H9 (cell line): ENCODE data around the gene APBB3. TPM values are rescaled to one million over a fixed set of nuclear protein-coding genes. Genes with fewer than 3 reads are reported as not detected.

ENCODE experiments used
- DNase-seq: peaks from one replicate; pipeline ENCODE4 v3.0.0-alpha.2; 2017
- H2AFZ ChIP-seq: one replicate; pipeline ENCODE4 v1.6.1; 2013; ENCODE audit warnings: mild to moderate bottlenecking, low read length, control low read depth, moderate library complexity
- H2AK5ac ChIP-seq: 2 replicates; pipeline ENCODE4 v1.6.1; 2013; ENCODE audit warnings: low read length, control low read depth, mixed read lengths; ENCODE audit not compliant: insufficient read length
- H2BK120ac ChIP-seq: one replicate; pipeline ENCODE4 v1.6.1; 2013; ENCODE audit warnings: low read depth, mild to moderate bottlenecking, low read length, control low read depth, inconsistent platforms; ENCODE audit not compliant: poor library complexity, severe bottlenecking
- H2BK12ac ChIP-seq: 2 replicates; pipeline ENCODE4 v1.6.1; 2013; ENCODE audit warnings: low read length, control low read depth, mixed read lengths, low read depth; ENCODE audit not compliant: insufficient read length
- H2BK15ac ChIP-seq: 2 replicates; pipeline ENCODE4 v1.6.1; 2013; ENCODE audit warnings: low read depth, low read length, control low read depth
- H2BK20ac ChIP-seq: one replicate; pipeline ENCODE4 v1.6.1; 2013; ENCODE audit warnings: low read depth, mild to moderate bottlenecking, low read length, control low read depth, inconsistent platforms; ENCODE audit not compliant: poor library complexity, severe bottlenecking
- H2BK5ac ChIP-seq: 2 replicates; pipeline ENCODE4 v1.6.1; 2013; ENCODE audit warnings: low read length, control low read depth, mixed read lengths; ENCODE audit not compliant: insufficient read length
- H3K14ac ChIP-seq: 2 replicates; pipeline ENCODE4 v1.6.1; 2013; ENCODE audit warnings: low read length, control low read depth; ENCODE audit not compliant: insufficient read depth
- H3K18ac ChIP-seq: 2 replicates; pipeline ENCODE4 v1.6.1; 2013; ENCODE audit warnings: low read depth, mild to moderate bottlenecking, mixed read lengths, low read length, control low read depth; ENCODE audit not compliant: insufficient read length
- H3K23ac ChIP-seq: 2 replicates; pipeline ENCODE4 v1.6.1; 2013; ENCODE audit warnings: low read length, control low read depth, mixed read lengths, low read depth; ENCODE audit not compliant: insufficient read length
- H3K23me2 ChIP-seq: 2 replicates; pipeline ENCODE4 v1.6.1; 2013; ENCODE audit warnings: low read depth, mild to moderate bottlenecking, mixed read lengths, low read length, control low read depth; ENCODE audit not compliant: insufficient read length, poor library complexity, severe bottlenecking
- H3K27ac ChIP-seq: 2 replicates; pipeline ENCODE4 v1.5.1; 2013; ENCODE audit warnings: low read length, control low read depth, mixed read lengths, low read depth; ENCODE audit not compliant: insufficient read length
- H3K27me3 ChIP-seq: 2 replicates; pipeline ENCODE4 v1.6.1; 2013; ENCODE audit warnings: low read length, control low read depth, inconsistent platforms; ENCODE audit not compliant: insufficient read depth
- H3K4ac ChIP-seq: 2 replicates; pipeline ENCODE4 v1.6.1; 2013; ENCODE audit warnings: low read depth, mild to moderate bottlenecking, control low read depth, inconsistent platforms, low read length, moderate library complexity
- H3K4me1 ChIP-seq: 2 replicates; pipeline ENCODE4 v1.6.1; 2013; ENCODE audit warnings: low read length, control low read depth, inconsistent platforms; ENCODE audit not compliant: insufficient read depth
- H3K4me2 ChIP-seq: 2 replicates; pipeline ENCODE4 v1.6.1; 2013; ENCODE audit warnings: low read length, control low read depth, mixed read lengths; ENCODE audit not compliant: insufficient read length, insufficient read depth
- H3K56ac ChIP-seq: 2 replicates; pipeline ENCODE4 v1.6.1; 2013; ENCODE audit warnings: low read depth, mild to moderate bottlenecking, mixed read lengths, low read length, control low read depth; ENCODE audit not compliant: insufficient read length
- H3K79me1 ChIP-seq: 2 replicates; pipeline ENCODE4 v1.6.1; 2013; ENCODE audit warnings: low read depth, mild to moderate bottlenecking, moderate library complexity, low read length, control low read depth, inconsistent platforms; ENCODE audit not compliant: insufficient read depth, poor library complexity, severe bottlenecking
- H3K79me2 ChIP-seq: 2 replicates; pipeline ENCODE4 v1.6.1; 2013; ENCODE audit warnings: low read length, control low read depth, inconsistent platforms; ENCODE audit not compliant: insufficient read depth
- H3K9ac ChIP-seq: 2 replicates; pipeline ENCODE4 v1.6.1; 2013; ENCODE audit warnings: low read length, control low read depth, mixed read lengths; ENCODE audit not compliant: insufficient read length; ENCODE audit errors: extremely low read depth
- H3K9me3 ChIP-seq: one replicate; pipeline ENCODE4 v1.6.1; 2013; ENCODE audit warnings: low read depth, low read length, inconsistent platforms; ENCODE audit not compliant: control insufficient read depth
- H3T11ph ChIP-seq: one replicate; pipeline ENCODE4 v1.6.1; 2013; ENCODE audit warnings: mild to moderate bottlenecking, low read length, control low read depth, inconsistent platforms
- H4K20me1 ChIP-seq: one replicate; pipeline ENCODE4 v1.6.1; 2013; ENCODE audit not compliant: control insufficient read depth, insufficient read length, insufficient read depth
- H4K5ac ChIP-seq: 2 replicates; pipeline ENCODE4 v1.6.1; 2013; ENCODE audit warnings: low read depth, mild to moderate bottlenecking, mixed read lengths, low read length, control low read depth; ENCODE audit not compliant: insufficient read length
- H4K8ac ChIP-seq: replicated peaks from 2 replicates; pipeline ENCODE4 v1.6.1; 2013; ENCODE audit warnings: low read length, control low read depth, mixed read lengths, low read depth; ENCODE audit not compliant: insufficient read length
- H4K91ac ChIP-seq: 2 replicates; pipeline ENCODE4 v1.6.1; 2013; ENCODE audit warnings: low read depth, mild to moderate bottlenecking, moderate library complexity, mixed read lengths, low read length, control low read depth; ENCODE audit not compliant: insufficient read length
- H3K27ac Mint-ChIP-seq, 3 experiments: 2 replicates in 2 of 3; 3 replicates in 1 of 3; pipeline ENCODE4 v1.8.0; 2020 to 2021; ENCODE audit warnings: mixed read lengths in 3 of 3, mild to moderate bottlenecking in 1 of 3, moderate library complexity in 1 of 3
- H3K27me3 Mint-ChIP-seq: 2 replicates; pipeline ENCODE4 v1.8.0; 2021; ENCODE audit warnings: low read depth, mild to moderate bottlenecking, moderate library complexity, mixed read lengths
- H3K36me3 Mint-ChIP-seq, 3 experiments: 2 replicates in 2 of 3; 3 replicates in 1 of 3; pipeline ENCODE4 v1.8.0; 2020 to 2021; ENCODE audit warnings: low read depth in 3 of 3, mixed read lengths in 3 of 3; ENCODE audit not compliant: insufficient read depth in 1 of 3
- H3K4me1 Mint-ChIP-seq, 2 experiments: 2 replicates each; pipeline ENCODE4 v1.8.0; 2020; ENCODE audit warnings: mixed read lengths in 2 of 2
- H3K4me3 Mint-ChIP-seq, 2 experiments: 2 replicates in 1 of 2; 3 replicates in 1 of 2; pipeline ENCODE4 v1.8.0; 2020 to 2021; ENCODE audit warnings: mild to moderate bottlenecking in 2 of 2, mixed read lengths in 2 of 2, moderate library complexity in 1 of 2
- H3K9me3 Mint-ChIP-seq, 2 experiments: 2 replicates in 1 of 2; 3 replicates in 1 of 2; pipeline ENCODE4 v1.8.0; 2020; ENCODE audit warnings: mild to moderate bottlenecking in 2 of 2, mixed read lengths in 2 of 2, moderate library complexity in 1 of 2
- CTCF ChIP-seq: fragments of 200-600 bp; sonication (generic); conservative IDR thresholded peaks from 3 replicates; pipeline ENCODE4 v1.8.0; 2021; ENCODE audit warnings: antibody characterized with exemption, mild to moderate bottlenecking
- WGBS: extraction: QIAGEN DNeasy Blood & Tissue Kit; methylation state at CpG from one replicate; pipeline ENCODE4 v1.1.7; 2013; ENCODE audit warnings: missing lambda C conversion rate, low lambda C conversion rate, mixed read lengths; ENCODE audit not compliant: insufficient read length; ENCODE audit errors: extremely low coverage; 5-methylcytosine and 5-hydroxymethylcytosine counted together
- total RNA-seq: library from RNA; stranded (reverse); gene quantifications from 2 replicates; pipeline ENCODE4 v1.2.1, GENCODE V29; 2021

Gene APBB3
- total RNA-seq, 1 experiment from 2014 or later: 23.8 TPM

DNA sequence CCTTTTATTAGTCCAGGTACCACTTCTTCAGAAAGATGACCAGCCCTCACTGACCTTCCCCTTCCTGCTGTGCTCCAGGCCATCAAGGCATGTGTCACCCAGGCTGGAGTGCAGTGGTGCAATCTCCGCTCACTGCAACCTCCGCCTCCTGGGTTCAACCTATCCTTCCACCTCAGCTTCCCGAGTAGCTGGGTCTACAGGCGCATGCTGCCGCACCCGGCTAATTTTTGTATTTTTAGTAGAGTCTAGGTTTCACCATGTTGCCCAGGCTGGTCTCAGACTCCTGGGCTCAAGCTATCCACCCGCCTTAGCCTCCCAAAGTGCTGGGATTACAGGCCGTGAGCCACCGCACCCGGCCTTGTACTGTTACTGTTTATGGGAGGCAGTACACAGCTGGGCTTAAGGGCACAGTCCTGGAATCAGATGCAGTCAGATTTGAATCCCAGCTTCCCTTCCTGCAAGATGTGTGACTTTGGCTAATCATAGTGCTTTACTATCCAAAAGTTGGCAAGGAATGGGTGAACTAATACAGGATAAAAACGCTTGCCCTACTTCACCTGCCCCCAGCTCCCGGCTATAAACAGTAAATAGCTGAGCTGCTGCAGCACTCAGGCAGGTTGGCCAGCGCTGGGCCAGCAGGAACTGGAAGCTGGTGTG, 17.4 kb downstream of the APBB3 start:
- WGBS: no CpG with 5 or more reads among the region's 13 CpGs
- H3K4me3 Mint-ChIP-seq: peak overlapping the region; percentile 73 to 79
- H3K79me1 ChIP-seq: no peaks in the 10 kb centered on the region
- H3K27ac Mint-ChIP-seq: peak overlapping the region; percentile 64 to 99 (median 95); a peak in 4 of 7 replicates
- H3K79me2 ChIP-seq: no peaks in the 10 kb centered on the region
- H2AK5ac ChIP-seq: no peak overlapping the region
- H3K14ac ChIP-seq: no peak overlapping the region
- no peaks in the 10 kb centered on the region for H3K27me3 ChIP-seq
- H3K18ac ChIP-seq: no peak overlapping the region
- peak overlapping the region; percentile 19 for H3K27ac ChIP-seq
- no peak for TF ChIP-seq CTCF
- no peak overlapping the region for H2BK120ac ChIP-seq
- no peak overlapping the region for H3K4ac ChIP-seq
- no peak overlapping the region for H4K8ac ChIP-seq
- H3K4me1 ChIP-seq: 0 out of 2 replicates have a peak, but pooled peaks cover 7% of the 10 kb centered on the region
- peaks cover 7% of the 10 kb centered on the region for H3K23me2 ChIP-seq
- H3K4me2 ChIP-seq: peak overlapping the region; percentile 81
- no peaks in the 10 kb centered on the region for H3K9me3 ChIP-seq
- no peaks in the 10 kb centered on the region for H4K20me1 ChIP-seq
- no peaks in the 10 kb centered on the region for H3K27me3 Mint-ChIP-seq
- no peak overlapping the region for H3K9ac ChIP-seq
- peaks cover 23 to 26% of the 10 kb centered on the region in 2 experiments for H3K4me1 Mint-ChIP-seq
- DNase-seq: no peak
- no peak overlapping the region for H3K56ac ChIP-seq
- no peak overlapping the region for H4K5ac ChIP-seq
- no peak overlapping the region for H3K23ac ChIP-seq
- no peak overlapping the region for H4K91ac ChIP-seq
- H3T11ph ChIP-seq: no peak overlapping the region
- H2BK15ac ChIP-seq: no peak overlapping the region
- H2BK12ac ChIP-seq: no peak overlapping the region
- H2BK5ac ChIP-seq: no peak overlapping the region
- peaks cover 19 to 67% (median 42%) of the 10 kb centered on the region in 3 experiments; a peak in 6 of 7 replicates for H3K36me3 Mint-ChIP-seq
- H2BK20ac ChIP-seq: no peak overlapping the region
- no peak overlapping the region for H2AFZ ChIP-seq
- no peaks in the 10 kb centered on the region for H3K9me3 Mint-ChIP-seq
